HL-60/S4 treated with retinoic acid at 250 ng/mL for 4 days and 3 days (cell line): ENCODE measurements around the gene GRID1.

Source experiments
- in situ Hi-C: fragments of 300-500 bp; cut with MboI; formaldehyde crosslinking; loops from 2 replicates; pipeline ENCODE4 v1.7.0; 2022; ENCODE audit warnings: low sequenced_read_pairs

The GRID1 gene

GRCh38 chr10:86356296-86356695, 10.3 kb downstream of the GRID1 start:
- in situ Hi-C loops: no loop called here

GRCh38 chr10:86355571-86356038, 11.0 kb downstream of the GRID1 start:
- in situ Hi-C loops: no loop called here

GRCh38 chr10:86354761-86355540, 11.6 kb downstream of the GRID1 start:
- in situ Hi-C loops: no loop called here

DNA sequence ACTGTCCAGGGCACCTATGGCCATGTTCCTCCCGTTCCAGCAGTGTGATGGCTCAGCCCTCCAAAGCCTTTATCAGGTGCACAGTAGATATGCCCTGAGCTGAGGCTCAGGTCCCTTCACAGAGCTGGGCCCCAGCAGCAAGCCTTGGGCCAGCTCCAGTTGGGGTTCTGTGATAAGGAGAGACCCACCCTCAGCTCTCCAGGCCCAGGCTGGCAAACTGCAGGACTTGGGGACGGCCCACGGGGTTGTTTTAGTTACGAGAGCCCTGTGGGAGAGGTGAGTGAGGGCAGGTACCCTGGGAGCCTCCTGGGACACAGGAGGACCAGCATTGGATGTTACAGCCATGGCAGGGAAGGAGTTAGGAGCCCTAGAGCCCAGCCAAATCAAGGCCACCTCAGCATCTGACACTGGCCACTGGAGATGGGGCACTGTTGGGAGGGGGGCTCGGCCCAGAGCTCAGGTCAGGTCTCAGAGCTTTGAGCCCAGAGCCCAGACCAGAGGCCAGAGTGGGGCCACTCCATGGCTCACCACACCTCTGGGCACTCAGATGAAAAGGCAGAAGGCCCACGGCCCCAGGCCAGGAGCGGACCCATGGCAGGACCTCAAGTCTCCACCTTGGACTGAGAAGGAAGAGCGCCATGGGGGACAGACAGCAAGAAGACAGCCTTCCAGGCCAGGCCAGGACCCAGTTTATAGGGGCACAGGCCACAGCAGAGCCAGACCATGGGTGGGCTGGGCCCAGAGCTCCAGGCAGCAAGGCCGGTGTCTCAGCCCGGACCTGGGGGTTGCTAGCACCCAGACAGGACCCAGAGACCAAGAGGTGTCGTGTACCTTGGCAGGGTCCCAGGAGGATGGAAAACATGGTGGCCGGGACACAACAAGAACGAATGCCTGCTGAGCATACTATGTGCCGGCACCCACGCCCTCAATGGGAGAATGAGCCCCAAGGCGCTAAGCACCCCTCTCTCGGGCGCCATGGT, 12.8 kb downstream of the GRID1 start:
- in situ Hi-C loops: no loop called here

DNA sequence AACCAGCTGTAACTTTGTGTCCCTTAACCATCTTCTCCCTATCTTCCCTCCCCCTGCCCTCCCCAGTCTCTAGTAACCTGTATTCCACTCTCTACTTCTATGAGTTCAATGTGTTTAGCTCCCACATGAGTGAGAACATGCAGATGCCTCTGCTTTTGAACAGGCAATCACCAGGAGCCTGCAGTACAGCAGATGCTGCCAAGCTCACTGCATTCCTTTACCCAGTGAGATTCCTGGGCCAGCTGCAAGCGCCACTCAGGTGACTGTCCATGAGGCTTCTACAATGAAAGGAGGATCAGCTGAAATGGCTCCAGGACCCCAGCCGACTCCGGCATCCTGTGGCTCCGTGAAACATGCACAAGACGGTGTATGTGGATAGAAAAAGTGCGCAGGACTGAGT, 15.7 kb downstream of the GRID1 start:
- in situ Hi-C loops: no loop called here

DNA sequence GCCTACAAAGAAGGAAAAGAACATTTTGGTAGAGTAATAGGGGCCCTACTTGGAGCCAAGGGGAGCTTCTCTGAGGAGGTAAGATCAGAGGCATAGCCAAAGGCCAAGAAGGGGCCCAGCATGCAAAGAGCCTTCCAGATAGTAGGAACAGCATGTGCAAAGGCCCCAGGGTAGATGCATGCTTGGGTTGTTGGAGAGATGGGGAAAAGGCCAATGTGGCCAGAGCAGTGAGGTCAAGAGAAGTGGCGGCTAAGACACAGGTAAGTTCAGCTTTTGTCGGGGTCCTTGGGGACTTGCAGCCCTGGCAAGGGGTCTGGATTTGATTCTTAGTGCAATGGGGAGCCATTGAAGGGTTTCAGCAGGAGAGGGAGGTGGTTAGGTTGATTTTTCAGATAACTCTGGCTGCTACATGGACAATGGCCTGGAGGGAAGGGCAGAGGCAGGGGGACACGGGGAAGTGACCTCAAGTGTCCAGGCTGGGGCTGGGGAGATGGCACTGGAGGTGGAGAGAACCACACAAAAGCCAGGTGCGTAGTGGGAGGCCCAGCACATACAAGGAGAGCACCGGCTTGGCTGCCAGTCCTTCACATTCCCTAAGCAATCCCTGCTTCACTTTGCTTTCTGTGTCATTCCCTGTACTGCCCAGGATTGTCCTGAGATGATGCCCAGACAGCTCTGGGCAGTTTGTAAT, 16.5 kb downstream of the GRID1 start:
- in situ Hi-C loops: no loop called here

- in situ Hi-C loops: no loop called here
Observed at GRCh38 chr10:86349474-86349873, 17.1 kb downstream of the GRID1 start.

- in situ Hi-C loops: no loop called here
Observed at GRCh38 chr10:86348321-86349210, 18.0 kb downstream of the GRID1 start.

DNA sequence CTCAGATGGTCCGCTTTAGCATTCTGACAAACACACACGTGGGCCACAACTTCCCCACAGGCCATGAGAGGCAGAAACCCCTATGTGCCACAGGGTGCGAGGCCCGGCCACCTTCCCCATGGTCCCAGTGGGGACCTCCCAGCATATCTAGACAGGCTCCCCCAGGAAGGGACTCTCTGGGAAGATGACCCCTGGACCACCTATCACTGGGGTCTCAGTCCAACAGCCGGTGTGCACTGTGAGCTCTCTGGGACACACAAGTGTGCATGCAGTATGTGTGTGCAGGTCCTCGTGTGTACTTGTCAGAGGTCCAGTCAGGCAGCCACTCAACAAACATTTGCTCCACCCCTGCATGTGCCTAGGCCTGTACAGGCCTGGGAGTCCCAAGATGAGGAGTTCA, 18.7 kb downstream of the GRID1 start:
- in situ Hi-C loops: no loop called here

GRCh38 chr10:86346799-86347665, 19.6 kb downstream of the GRID1 start:
- in situ Hi-C loops: no loop called here

DNA sequence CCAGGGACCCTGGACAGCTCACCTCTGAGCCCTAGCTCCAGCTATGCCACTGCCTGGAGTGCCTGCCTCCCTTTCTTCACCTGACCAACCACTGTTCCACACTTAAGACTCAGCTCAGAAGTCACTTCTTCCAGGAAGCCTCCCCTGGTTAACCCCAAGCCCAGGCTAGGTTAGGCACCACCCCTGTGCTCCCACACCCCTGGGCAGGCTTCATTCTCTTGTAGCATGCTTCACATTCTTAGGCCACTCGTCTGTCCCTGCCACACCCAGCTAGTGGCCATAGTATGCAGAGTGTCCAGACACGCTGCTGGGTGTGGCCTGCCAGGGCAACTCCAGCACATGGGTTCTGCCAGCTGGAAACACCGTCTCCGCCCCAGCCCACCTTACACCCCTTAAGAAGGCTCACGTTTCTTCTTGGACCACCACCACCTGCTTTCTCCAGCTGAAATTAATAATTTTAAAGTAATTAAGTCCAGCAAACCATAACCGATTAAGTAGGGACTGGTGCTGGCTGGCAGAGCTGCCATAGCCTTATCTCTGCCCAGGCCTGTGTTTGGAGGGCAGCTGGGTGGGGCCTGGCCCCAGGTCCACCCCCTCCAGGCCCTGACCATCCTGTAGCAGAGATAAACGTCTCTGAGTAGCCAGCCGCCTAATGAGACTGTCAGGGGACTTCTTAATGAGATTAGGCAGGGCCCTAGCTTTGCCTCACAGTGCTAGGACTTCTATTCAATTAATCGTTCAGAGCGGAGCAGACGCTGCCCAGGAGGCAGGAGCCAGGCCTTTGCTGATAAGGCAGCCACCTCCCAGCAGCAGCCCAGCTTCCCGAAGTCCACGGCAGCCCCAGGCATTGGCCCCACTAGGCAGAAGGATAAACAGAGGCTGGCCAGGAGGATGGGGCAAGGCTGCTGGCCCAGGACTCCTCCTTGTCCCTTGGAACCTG, 20.5 kb downstream of the GRID1 start:
- in situ Hi-C loops: no loop called here

GRCh38 chr10:86345296-86345858, 21.2 kb downstream of the GRID1 start:
- in situ Hi-C loops: no loop called here

GRCh38 chr10:86344714-86345161, 21.9 kb downstream of the GRID1 start:
- in situ Hi-C loops: no loop called here

DNA sequence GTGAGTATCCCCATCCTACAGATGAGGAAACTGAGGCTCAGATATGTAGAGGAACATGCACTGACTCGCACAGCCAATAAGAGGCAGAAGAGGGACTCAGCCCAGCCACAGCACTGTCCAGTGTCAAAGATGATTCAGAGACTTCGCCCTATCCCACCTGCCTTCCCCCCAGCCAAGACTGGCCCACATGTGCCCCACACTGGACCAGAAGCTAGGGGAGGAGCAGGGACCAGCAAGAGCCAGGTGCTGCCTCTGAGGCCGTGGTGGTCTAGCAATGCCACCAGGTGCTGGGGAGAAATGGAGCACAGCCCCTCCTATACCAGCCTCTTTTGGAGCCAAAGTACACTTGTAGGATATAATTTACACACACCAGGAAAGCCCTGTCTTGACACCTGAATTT, 22.3 kb downstream of the GRID1 start:
- in situ Hi-C loops: no loop called here

DNA sequence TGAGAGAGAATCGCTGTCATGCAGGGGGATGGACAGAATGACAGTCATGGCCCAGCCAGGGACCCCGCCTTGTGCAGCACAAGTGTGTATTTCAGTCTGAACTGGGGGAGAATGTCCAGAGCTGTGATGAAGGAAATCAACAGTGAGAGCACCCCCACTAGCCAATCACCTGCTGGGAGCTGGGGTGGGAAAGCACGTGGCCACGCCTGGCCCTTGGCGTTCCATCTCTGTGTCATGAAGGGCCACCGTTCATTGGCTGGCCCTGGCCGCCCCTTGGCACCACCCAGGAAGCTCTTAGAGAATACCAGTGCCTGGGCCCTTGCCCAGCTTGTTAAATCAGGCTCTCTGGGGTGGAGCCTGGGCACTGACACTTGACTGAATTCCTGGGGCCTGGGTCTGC, 22.8 kb downstream of the GRID1 start:
- in situ Hi-C loops: no loop called here

- in situ Hi-C loops: no loop called here
Observed at GRCh38 chr10:86342111-86342863, 24.3 kb downstream of the GRID1 start.

DNA sequence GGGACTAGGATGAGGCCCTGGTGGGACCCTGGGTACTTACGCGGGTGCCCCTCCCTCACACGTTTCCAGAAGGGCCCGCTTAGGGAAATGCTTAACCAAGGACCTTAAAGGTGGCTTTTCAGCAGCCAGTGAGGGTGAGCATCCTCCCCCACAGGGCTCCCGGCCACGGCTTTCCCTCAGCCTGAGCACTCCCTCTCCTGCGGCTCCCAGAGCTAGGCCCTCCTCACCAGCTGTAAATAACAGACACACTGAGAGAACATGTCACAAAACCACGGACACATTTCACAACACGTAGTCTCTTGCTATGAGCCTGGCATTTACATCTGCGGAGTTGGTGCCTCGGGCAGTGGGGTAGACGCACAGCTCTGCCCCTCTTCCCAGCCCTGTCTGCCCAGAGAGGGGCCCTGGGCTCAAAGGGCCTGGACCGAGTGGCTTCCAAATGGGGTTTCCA, 25.2 kb downstream of the GRID1 start:
- in situ Hi-C loops: no loop called here
